IMR-90 (cell line): ENCODE data around the gene EPGN. TPM values are rescaled to one million over a fixed set of nuclear protein-coding genes. Genes with fewer than 3 reads are reported as not detected.

ENCODE experiments used
- ATAC-seq: fragments of 200-7000 bp; cut with Tn5 transposase; 2 replicates; pipeline ENCODE4 v1.9.1; 2020; ENCODE audit warnings: low read depth, mild to moderate bottlenecking, moderate library complexity
- BruUV-seq: library from RNA; stranded (reverse); fragments of 400-500 nt; replicated peaks from 2 replicates; lab custom pipeline; 2021; lab: Mats Ljungman, UMichigan
- CTCF ChIA-PET: fragments of 300-600 bp; formaldehyde crosslinking; extraction: SDS; loops from one replicate; lab custom pipeline; 2021; ENCODE audit warnings: antibody characterized with exemption; lab: Yijun Ruan, JAX
- POLR2A ChIA-PET: fragments of 300-600 bp; sonication (Branson Sonifier 250); formaldehyde crosslinking; loops from one replicate; lab custom pipeline; 2022; ENCODE audit warnings: antibody characterized with exemption; ENCODE audit not compliant: unreplicated experiment; lab: Charles Lee
- DNase-seq: peaks from one replicate; pipeline ENCODE4 v3.0.0; 2013
- H2AFZ ChIP-seq: replicated peaks from 2 replicates; pipeline ENCODE3; 2013; ENCODE audit warnings: low read length, mild to moderate bottlenecking; ENCODE audit not compliant: poor library complexity
- H2AK5ac ChIP-seq: 2 replicates; pipeline ENCODE4 v1.6.1; 2013; ENCODE audit warnings: low read depth, low read length, inconsistent platforms
- H2AK9ac ChIP-seq: replicated peaks from 2 replicates; pipeline ENCODE3; 2013; ENCODE audit warnings: mild to moderate bottlenecking, low read depth, low read length, moderate library complexity; ENCODE audit not compliant: poor library complexity
- H2BK120ac ChIP-seq: 2 replicates; pipeline ENCODE4 v1.6.1; 2013; ENCODE audit warnings: low read depth, low read length, inconsistent platforms
- H2BK15ac ChIP-seq: 3 replicates; pipeline ENCODE4 v1.6.1; 2013; ENCODE audit warnings: low read depth, low read length, inconsistent platforms
- H2BK20ac ChIP-seq: 2 replicates; pipeline ENCODE4 v1.6.1; 2013; ENCODE audit warnings: low read depth, mild to moderate bottlenecking, inconsistent platforms, low read length, moderate library complexity
- H2BK5ac ChIP-seq: 2 replicates; pipeline ENCODE4 v1.6.1; 2013; ENCODE audit warnings: mild to moderate bottlenecking, low read depth, low read length, inconsistent platforms; ENCODE audit not compliant: poor library complexity, severe bottlenecking
- H3K14ac ChIP-seq: replicated peaks from 2 replicates; pipeline ENCODE4 v1.6.1; 2013; ENCODE audit warnings: low read depth, low read length, inconsistent platforms
- H3K18ac ChIP-seq: 2 replicates; pipeline ENCODE4 v1.6.1; 2013; ENCODE audit warnings: low read depth, low read length, control low read depth
- H3K23ac ChIP-seq: 2 replicates; pipeline ENCODE4 v1.6.1; 2013; ENCODE audit warnings: low read depth, low read length, inconsistent platforms
- H3K27ac ChIP-seq: 2 replicates; pipeline ENCODE4 v1.5.1; 2013; ENCODE audit warnings: mild to moderate bottlenecking, control low read depth, low read length; ENCODE audit not compliant: insufficient read depth
- H3K27me3 ChIP-seq: 2 replicates; pipeline ENCODE4 v1.6.1; 2013; ENCODE audit warnings: low read length; ENCODE audit not compliant: control insufficient read depth, insufficient read depth
- H3K36me3 ChIP-seq: 2 replicates; pipeline ENCODE4 v1.6.1; 2013; ENCODE audit warnings: low read length, mixed read lengths; ENCODE audit not compliant: control insufficient read depth, insufficient read depth
- H3K4ac ChIP-seq: 2 replicates; pipeline ENCODE4 v1.6.1; 2013; ENCODE audit warnings: low read depth, low read length, inconsistent platforms
- H3K4me1 ChIP-seq: 2 replicates; pipeline ENCODE4 v1.6.1; 2013; ENCODE audit warnings: low read length, mixed read lengths; ENCODE audit not compliant: control insufficient read depth, insufficient read depth
- H3K4me2 ChIP-seq: 2 replicates; pipeline ENCODE4 v1.6.1; 2013; ENCODE audit warnings: low read depth, mild to moderate bottlenecking, control low read depth, low read length, moderate library complexity
- H3K4me3 ChIP-seq: 2 replicates; pipeline ENCODE4 v1.5.1; 2013; ENCODE audit warnings: low read depth, mild to moderate bottlenecking, control low read depth, low read length, moderate library complexity; ENCODE audit not compliant: insufficient read depth
- H3K56ac ChIP-seq: 2 replicates; pipeline ENCODE4 v1.6.1; 2013; ENCODE audit warnings: low read length, inconsistent platforms; ENCODE audit not compliant: insufficient read depth; ENCODE audit errors: extremely low read depth
- H3K79me1 ChIP-seq, 2 experiments: 2 replicates each; pipeline ENCODE4 v1.6.1; 2013; ENCODE audit warnings: low read length in 2 of 2, inconsistent platforms in 1 of 2, low read depth in 1 of 2
- H3K9ac ChIP-seq: 2 replicates; pipeline ENCODE4 v1.6.1; 2013; ENCODE audit warnings: low read depth, low read length, control low read depth
- H3K9me1 ChIP-seq: 2 replicates; pipeline ENCODE4 v1.6.1; 2013; ENCODE audit warnings: low read length, inconsistent platforms; ENCODE audit not compliant: insufficient read depth
- H3K9me3 ChIP-seq: 2 replicates; pipeline ENCODE4 v1.6.1; 2013; ENCODE audit warnings: low read length; ENCODE audit not compliant: control insufficient read depth, insufficient read depth
- H4K20me1 ChIP-seq: 2 replicates; pipeline ENCODE4 v1.6.1; 2013; ENCODE audit warnings: low read length, inconsistent platforms; ENCODE audit not compliant: insufficient read depth
- H4K5ac ChIP-seq: 2 replicates; pipeline ENCODE4 v1.6.1; 2013; ENCODE audit warnings: mild to moderate bottlenecking, low read depth, low read length, control low read depth
- H4K8ac ChIP-seq, 2 experiments: 2 replicates each; pipeline ENCODE4 v1.6.1; 2013; ENCODE audit warnings: low read depth in 2 of 2, low read length in 2 of 2, control low read depth in 1 of 2, inconsistent platforms in 1 of 2
- H4K91ac ChIP-seq: 2 replicates; pipeline ENCODE4 v1.6.1; 2013; ENCODE audit warnings: low read depth, low read length, inconsistent platforms; ENCODE audit not compliant: insufficient read depth
- BHLHE40 ChIP-seq: fragments of 150-350 bp; IDR thresholded peaks from 2 replicates; pipeline ENCODE4 v1.6.1; 2016; ENCODE audit warnings: mild to moderate bottlenecking, low read depth, low read length
- CHD1 ChIP-seq: IDR thresholded peaks from 2 replicates; pipeline ENCODE4 v1.6.1; 2012; ENCODE audit warnings: low read depth, low read length, improper control_type of control experiment
- MAZ ChIP-seq: IDR thresholded peaks from 2 replicates; pipeline ENCODE4 v1.6.1; 2012; ENCODE audit warnings: low read depth, mild to moderate bottlenecking, low read length, improper control_type of control experiment, moderate library complexity, borderline replicate concordance
- NFE2L2 ChIP-seq: fragments of 150-350 bp; IDR thresholded peaks from 2 replicates; pipeline ENCODE4 v1.6.1; 2016; ENCODE audit warnings: low read depth, mild to moderate bottlenecking, low read length
- POLR2A ChIP-seq: IDR thresholded peaks from 2 replicates; pipeline ENCODE4 v1.6.1; 2012; ENCODE audit warnings: mild to moderate bottlenecking, low read depth, low read length
- RAD21 ChIP-seq: IDR thresholded peaks from 2 replicates; pipeline ENCODE4 v1.6.1; 2012; ENCODE audit warnings: low read length, improper control_type of control experiment
- RCOR1 ChIP-seq: IDR thresholded peaks from 2 replicates; pipeline ENCODE4 v1.6.1; 2012; ENCODE audit warnings: mild to moderate bottlenecking, low read length, improper control_type of control experiment; ENCODE audit not compliant: insufficient replicate concordance
- SMC3 ChIP-seq: fragments of 150-350 bp; IDR thresholded peaks from 2 replicates; pipeline ENCODE4 v1.6.1; 2016; ENCODE audit warnings: low read depth, mild to moderate bottlenecking, antibody characterized with exemption, low read length, moderate library complexity
- WGBS, 2 experiments: methylation state at CpG; one replicate each; pipeline versions ENCODE4 v1.1.5 to v1.1.7; 2013; ENCODE audit warnings: missing lambda C conversion rate in 2 of 2; ENCODE audit not compliant: insufficient read length in 1 of 2; ENCODE audit errors: extremely low coverage in 2 of 2; 5-methylcytosine and 5-hydroxymethylcytosine counted together
- dilution Hi-C: fragments of 300-500 bp; cut with HindIII; formaldehyde crosslinking; loops from one replicate; pipeline ENCODE4 v1.14.3; 2018; ENCODE audit warnings: low sequenced_read_pairs; ENCODE audit not compliant: unreplicated experiment
- in situ Hi-C: fragments of 300-500 bp; cut with MboI; formaldehyde crosslinking; loops from 3 replicates; pipeline ENCODE4 v1.14.3; 2019; ENCODE audit warnings: low sequenced_read_pairs, inconsistent platforms, mixed read lengths
- intact Hi-C: fragments of 100-400 bp; cut with micrococcal nuclease; formaldehyde crosslinking; loops from 2 replicates; pipeline ENCODE4 v1.10.0; 2022
- polyA plus RNA-seq, 3 experiments: library from polyadenylated mRNA; depleted of rRNA; stranded (reverse); fragments of >200 nt; gene quantifications; 2 replicates each; pipeline ENCODE4 v1.2.3, GENCODE V29; 2012; ENCODE audit warnings: low replicate concordance in 1 of 3
- total RNA-seq: library from RNA; depleted of rRNA; stranded (reverse); fragments of >200 nt; gene quantifications from 2 replicates; pipeline ENCODE4 v1.2.3, GENCODE V29; 2012
- TF ChIP-seq, protein P1 (sequence below): fragments of 150-350 bp; IDR thresholded peaks from 2 replicates; pipeline ENCODE4 v1.6.1; 2017; ENCODE audit warnings: mild to moderate bottlenecking, antibody characterized with exemption, low read length, low read depth

The EPGN gene
- total and polyA plus RNA-seq, 2 of the 4 experiments (the other 2 are of a cell fraction), result 0.18 TPM; not detected in 1

DNA sequence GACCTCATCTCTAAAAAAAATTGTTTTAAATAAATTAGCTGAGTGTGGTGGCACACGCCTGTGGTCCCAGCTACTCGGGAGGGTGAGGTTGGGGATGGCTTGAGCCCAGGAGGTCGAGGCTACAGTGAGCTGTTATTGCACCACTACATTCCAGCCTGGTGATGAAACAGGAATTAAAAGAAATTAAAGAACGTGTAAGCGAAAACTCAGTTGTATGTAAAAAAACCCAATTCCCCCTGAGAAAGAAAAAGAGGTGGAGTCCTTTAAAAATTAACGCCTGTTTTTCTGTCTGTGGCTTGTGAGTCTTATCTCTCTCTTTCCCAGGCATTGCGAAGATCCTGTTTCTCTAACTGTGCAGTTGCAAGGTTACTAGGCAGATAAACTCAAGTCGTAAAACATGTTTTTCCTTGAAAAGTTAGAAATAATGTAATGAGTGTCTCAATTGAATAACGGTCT is 22.1 kb downstream of the EPGN start:
- no peak overlapping the region for H3K9ac ChIP-seq
- POLR2A ChIA-PET, result no interaction called here
- no peak overlapping the region for H3K18ac ChIP-seq
- H3K4me3 ChIP-seq, result no peak overlapping the region
- no peak overlapping the region for H3K56ac ChIP-seq
- no peak overlapping the region for H3K14ac ChIP-seq
- H3K36me3 ChIP-seq, result no peaks in the 10 kb centered on the region
- intact Hi-C loops, result no loop called here
- 80% methylated on average over 3 of the region's 9 CpGs; no CpG with 5 or more reads in 1 of the 2 experiments for WGBS, 2 experiments
- no peak overlapping the region for H3K4ac ChIP-seq
- no peak overlapping the region for H3K27ac ChIP-seq
- no peaks in the 10 kb centered on the region; the same call in 1 of the 2 replicates for H3K9me1 ChIP-seq
- in situ Hi-C loops, result loop anchor here (10.0 to 25.0 kb wide), 2 partner anchors 484 to 1157 kb away; no protein-coding TSS in a partner anchor
- no peaks in the 10 kb centered on the region for H3K9me3 ChIP-seq
- BruUV-seq, result no TSS peak
- no peaks in the 10 kb centered on the region for H4K20me1 ChIP-seq
- ATAC-seq (no peak; the same call in 1 of the 2 replicates), DNase-seq (no peak)
- dilution Hi-C loops, result no loop called here
- no peak overlapping the region for H4K8ac ChIP-seq
- H3K4me2 ChIP-seq, result no peak overlapping the region
- no peaks in the 10 kb centered on the region for H3K27me3 ChIP-seq
- no peak overlapping the region for H2BK15ac ChIP-seq
- H2AK9ac ChIP-seq, result no peak overlapping the region
- CTCF ChIA-PET, result no interaction called here
- no peak overlapping the region for H4K5ac ChIP-seq
- H2BK120ac ChIP-seq, result no peak overlapping the region
- no peak overlapping the region for H2BK20ac ChIP-seq
- TF ChIP-seq POLR2A (no peak), CHD1 (no peak), NFE2L2 (no peak), RCOR1 (no peak), RAD21 (no peak), BHLHE40 (no peak), SMC3 (no peak), MAZ (no peak)
- TF ChIP-seq, protein P1, sequence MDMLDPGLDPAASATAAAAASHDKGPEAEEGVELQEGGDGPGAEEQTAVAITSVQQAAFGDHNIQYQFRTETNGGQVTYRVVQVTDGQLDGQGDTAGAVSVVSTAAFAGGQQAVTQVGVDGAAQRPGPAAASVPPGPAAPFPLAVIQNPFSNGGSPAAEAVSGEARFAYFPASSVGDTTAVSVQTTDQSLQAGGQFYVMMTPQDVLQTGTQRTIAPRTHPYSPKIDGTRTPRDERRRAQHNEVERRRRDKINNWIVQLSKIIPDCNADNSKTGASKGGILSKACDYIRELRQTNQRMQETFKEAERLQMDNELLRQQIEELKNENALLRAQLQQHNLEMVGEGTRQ, result no peak
- no peak overlapping the region for H3K23ac ChIP-seq
- no peak overlapping the region for H2AFZ ChIP-seq
- H2BK5ac ChIP-seq, result no peak overlapping the region
- no peak overlapping the region for H4K91ac ChIP-seq
- no peak overlapping the region for H2AK5ac ChIP-seq
- H3K4me1 ChIP-seq, result no peaks in the 10 kb centered on the region
- no peaks in the 10 kb centered on the region for H3K79me1 ChIP-seq
